Measurements from ENCODE around the gene ANKAR.
"Not testable (repeated sequence)": the region's sequence is repeated elsewhere in the genome, so short reads cannot be mapped to it uniquely, and the experiment has no call there.

The ANKAR gene, protein sequence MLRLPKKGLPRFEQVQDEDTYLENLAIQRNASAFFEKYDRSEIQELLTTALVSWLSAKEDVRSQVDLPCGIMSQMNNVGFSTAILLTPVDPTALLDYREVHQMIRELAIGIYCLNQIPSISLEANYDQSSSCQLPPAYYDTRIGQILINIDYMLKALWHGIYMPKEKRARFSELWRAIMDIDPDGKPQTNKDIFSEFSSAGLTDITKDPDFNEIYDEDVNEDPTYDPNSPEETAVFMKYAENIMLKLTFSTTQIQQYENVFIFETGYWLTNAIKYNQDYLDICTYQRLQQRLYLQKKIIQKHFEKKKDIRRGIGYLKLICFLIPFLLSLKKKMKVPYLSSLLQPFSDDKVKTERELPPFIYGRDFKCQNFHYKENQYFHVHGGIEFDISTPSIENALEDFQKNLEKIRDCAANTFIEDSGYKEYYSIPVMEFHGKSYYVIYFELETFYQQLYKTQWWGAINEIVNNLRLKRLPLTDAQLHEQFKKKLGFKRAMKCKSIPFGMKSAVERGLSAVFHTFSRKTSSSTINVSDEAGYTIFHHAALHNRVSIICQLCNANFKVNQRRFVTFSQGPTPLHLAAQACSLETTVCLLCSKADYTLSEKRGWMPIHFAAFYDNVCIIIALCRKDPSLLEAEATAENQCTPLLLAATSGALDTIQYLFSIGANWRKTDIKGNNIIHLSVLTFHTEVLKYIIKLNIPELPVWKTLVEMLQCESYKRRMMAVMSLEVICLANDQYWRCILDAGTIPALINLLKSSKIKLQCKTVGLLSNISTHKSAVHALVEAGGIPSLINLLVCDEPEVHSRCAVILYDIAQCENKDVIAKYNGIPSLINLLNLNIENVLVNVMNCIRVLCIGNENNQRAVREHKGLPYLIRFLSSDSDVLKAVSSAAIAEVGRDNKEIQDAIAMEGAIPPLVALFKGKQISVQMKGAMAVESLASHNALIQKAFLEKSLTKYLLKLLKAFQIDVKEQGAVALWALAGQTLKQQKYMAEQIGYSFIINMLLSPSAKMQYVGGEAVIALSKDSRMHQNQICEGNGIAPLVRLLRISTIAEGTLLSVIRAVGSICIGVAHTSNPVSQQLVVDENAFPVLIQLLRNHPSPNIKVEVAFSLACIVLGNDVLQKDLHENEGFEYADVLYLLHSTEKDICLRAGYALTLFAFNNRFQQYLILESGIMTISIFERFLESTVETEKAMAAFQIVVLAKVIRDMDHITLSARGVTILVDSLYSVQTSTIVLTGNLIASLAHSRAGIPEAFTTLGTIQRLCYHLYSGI (N-terminal part only)
- total RNA-seq = 2.3 to 9.0 (median 5.8) reads per million in 17 experiments

DNA sequence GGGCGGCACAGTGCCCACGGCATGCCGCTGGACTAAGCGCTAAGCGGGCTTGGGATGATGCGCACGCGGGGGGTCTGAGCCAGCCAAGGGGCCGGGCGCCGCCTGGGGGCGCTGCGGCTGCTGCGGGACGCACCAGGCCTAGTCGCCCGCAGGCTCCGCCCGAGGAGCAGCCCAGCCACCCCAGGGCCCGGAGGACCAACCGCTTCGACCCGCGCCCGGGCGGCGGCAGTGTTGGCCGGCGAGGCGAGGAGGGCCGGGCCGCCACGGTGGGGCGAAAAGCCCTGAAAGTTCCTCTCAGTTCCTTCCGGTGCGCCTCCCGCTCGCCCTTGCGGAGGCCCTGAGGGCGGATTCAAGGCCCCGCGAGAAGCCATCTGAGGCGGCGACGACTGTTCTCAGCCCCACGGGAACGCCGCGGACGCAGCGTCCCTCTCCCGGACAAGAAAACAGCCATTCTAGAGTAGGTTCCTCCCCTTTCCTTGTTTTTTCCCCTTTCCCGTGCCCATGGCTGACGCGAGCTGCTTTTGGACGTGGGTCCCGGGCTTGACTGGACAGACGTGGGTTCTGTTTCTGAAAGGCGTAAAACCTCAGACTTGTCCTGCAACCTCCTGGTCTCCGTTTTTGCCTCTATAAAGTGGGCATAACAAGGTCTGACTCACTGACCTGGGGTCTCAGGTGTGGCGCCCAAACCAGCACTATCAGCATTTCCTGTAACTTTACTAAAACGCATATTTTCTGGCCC is at the start of gene ANKAR:
TSS of gene ANKAR (plus strand) at position 297 of the 739 bp plus-strand sequence. CDS start 1,821 bp downstream, outside the sequence.
- DNase-seq = peak; percentile 95 to 98 (median 96)

DNA sequence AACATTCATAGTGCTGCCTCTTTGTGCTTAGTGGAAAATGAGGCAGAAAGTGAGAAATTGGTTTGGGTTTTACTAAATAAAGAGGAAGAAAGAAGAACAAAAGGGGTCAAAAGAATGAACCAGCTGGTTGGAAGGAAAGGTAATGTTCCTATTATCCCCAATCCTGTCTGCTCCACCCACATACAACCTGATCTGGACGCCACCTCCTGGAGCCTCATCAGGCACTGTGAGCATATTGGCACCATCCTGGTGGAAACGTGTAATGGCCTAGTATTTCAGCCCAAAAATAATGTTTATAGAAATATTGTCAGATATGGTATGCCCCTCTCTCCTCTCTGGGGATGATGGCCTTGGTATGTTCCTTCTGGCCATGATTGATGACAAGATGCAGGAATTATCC is 48.8 kb upstream of the ANKAR start:
- no peak for DNase-seq

GRCh38 chr2:189627789-189628188 is 46.7 kb upstream of the ANKAR start:
- DNase-seq = no peak

- no peak for DNase-seq
Measured at GRCh38 chr2:189628817-189629530, 45.5 kb upstream of the ANKAR start.

DNA sequence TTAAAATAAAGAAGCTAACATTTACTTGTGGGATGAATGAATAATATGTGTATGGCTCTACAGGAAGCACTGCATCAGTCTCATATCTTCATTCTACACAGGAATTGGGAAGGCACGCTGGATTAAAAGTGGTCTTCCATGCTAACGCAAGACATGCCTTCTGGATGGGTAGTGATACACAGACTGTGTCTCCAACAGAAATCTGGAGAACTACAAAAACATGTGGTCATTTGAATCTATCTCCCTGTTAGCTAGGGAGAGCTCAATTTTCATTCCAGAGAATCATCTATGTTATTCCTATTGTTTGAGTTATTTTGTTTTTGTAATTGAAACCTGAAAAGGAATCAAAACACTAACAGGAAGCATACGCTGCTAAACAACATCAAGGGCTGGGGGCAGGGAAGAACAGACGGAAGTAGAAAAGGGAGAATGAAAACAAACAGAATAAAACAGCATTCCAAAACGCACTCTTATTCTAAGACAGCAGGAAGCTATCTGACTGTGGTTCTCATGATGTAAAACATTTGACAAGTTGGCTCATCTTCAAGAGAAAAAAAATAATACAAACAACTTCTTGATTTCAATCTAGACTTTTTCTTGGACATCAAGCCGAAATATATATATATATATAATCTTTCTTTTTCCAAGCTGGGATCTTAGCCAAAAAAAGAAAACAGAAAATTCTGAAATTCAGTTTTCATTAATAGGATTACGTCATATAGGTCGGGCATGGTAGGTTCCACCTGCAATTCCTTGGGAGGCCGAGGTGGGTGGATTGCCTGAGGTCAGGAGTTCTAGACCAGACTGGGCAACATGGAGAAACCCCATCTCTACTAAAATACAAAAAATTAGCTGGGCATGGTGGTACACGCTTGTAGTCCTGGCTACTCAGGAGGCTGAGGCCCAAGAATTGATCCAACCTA is 44.7 kb upstream of the ANKAR start:
- no peak for DNase-seq

GRCh38 chr2:189631849-189632248 is 42.6 kb upstream of the ANKAR start:
- DNase-seq = no peak

DNA sequence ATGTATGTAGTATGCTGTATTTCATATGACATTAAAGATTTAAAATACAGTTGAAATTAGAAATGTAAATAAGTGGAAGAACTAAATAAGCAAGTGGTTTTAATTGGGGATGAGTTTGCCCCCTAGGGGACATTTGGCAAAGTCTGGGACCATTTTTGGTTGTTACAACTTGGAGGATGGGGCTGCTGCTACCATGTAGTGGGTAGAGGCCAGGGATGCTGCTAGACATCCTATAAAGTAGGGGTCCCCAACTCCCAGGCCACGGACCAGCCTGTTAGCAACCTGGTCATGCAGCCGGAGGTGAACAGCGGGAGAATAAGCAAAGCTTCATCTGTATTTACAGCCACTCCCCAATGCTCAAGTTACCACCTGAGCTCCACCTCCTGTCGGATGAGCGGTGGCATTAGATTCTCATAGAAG is 41.1 kb upstream of the ANKAR start:
- DNase-seq = peak; percentile 19 to 54 (median 42)

GRCh38 chr2:189635353-189635752 is 39.1 kb upstream of the ANKAR start:
- DNase-seq = no peak

DNA sequence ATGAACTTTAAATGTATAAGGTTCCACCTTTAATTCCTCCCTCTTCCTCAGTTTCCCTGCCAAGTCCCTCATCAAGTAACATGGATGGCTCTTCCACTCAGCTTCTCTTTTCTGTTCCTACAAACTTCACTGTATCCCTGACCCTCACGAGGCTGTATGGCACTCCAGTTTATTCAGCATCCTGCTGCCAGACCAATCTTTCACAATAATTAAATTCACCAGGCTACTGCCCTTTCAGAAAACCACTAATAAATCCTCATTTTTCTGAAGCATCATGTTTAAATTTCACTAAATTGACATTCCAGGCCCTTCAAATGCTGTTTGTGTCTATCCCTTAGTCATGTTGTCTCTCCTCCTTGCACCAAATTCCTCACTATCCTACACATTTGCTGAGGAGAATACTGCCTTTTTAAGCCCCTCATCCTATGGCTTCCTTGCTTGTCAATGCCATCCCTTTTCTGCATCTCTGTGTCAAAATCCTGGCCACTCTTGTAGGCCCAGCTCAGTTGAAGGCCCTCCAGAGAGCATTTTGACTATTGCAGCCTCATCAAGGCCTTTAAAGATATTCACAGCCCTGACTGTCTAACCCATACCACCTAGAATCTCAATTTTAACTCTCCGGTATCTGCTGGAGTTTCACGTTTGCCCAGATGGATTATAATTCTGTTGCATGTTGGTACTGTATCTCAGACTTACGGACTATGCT is 36.0 kb upstream of the ANKAR start:
- no peak for DNase-seq

DNA sequence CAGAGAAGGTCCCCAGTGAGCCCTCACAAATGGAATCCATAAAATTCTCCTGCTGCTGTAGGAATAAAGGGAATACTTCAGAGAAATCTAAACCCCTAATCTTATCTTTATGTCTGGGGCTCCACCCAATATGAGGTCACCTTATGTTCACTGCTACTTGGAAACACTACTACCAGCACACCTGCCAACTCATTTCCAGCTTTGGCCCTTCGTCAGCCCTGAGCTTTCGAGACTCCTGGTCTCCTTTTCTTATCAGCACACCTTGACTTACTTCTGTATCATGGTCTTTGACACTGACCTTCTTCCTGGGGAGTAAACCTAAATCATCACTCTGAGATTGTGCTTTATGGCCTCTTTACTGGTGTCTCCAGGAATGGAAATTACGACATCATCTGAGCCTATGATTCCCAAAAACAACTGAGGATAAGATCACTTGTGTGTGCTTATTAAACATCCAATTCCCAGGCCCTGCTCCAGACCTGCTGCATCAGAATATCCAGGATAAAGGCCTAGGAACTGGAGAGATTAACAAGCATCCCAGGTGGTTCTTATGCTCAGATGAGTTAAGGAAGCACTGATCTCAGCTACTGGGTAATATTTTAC is 35.4 kb upstream of the ANKAR start:
- no peak for DNase-seq

DNA sequence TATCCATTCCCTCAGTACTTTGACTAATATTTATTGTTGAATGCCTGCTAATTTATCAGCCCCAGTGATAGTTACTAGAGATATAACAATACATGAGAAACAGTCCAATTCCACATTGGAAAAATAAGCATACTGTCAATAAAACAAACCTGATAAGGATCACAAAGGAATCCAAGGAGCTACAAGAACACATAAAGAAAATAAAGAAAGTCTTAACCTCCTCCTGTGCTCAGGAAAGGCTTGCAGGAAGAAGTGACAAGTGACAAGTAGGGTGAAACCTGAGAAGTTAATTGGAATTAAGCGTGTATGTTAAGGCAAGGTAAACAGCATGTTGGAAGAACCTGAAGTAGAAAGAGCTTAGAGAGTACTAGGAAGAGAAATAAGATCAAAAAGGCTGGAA is 33.5 kb upstream of the ANKAR start:
- no peak for DNase-seq

GRCh38 chr2:189641590-189641989 is 32.9 kb upstream of the ANKAR start:
- peak; percentile 25 to 71 (median 46) for DNase-seq

- DNase-seq = no peak
Measured at GRCh38 chr2:189646521-189646920, 27.9 kb upstream of the ANKAR start.

- DNase-seq = peak in 1 of 4 experiments; percentile 8
Measured at GRCh38 chr2:189648846-189649509, 25.5 kb upstream of the ANKAR start.

DNA sequence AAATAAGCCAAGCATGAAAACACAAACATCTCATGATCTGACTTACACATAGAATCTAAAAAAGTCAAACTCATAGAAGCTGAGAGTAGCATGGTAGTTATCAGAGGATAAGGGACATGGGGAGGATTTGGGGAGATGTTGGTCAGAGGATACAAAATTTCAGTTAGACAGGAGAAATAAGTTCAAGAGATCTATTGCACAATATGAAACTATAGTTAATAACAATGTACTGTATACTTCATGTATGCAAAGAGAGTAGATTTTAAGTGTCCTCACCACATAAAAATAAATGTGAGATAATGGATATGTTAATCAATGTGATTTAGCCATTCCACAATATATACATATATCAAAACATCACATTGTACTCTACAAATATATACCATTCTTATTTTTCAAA is 23.2 kb upstream of the ANKAR start:
- no peak for DNase-seq

- DNase-seq = not testable (repeated sequence)
Measured at GRCh38 chr2:189653464-189653863, 21.0 kb upstream of the ANKAR start.

DNA sequence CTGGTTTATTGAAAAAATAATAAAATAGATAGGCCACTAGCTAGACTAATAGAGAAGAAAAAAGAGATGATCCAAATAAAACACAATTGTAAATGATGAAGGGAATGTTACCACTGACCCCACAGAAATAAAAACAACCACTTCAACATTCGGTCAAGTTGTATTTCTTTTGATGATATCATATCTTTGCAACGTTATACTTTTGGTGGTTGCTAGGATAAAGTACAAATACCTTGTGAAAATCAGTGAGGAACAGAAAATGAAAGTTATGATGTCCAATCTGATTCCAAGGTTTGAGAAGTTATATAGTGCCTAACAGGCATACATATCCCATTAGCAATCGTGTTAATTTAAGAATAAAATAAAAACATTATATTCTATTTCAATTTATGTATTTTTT is 19.8 kb upstream of the ANKAR start:
- no peak for DNase-seq

- DNase-seq = no peak
Measured at GRCh38 chr2:189657867-189658266, 16.6 kb upstream of the ANKAR start.
